ENCODE measurements around the gene SPG7.
"Not testable (repeated sequence)": the region's sequence is repeated elsewhere in the genome, so short reads cannot be mapped to it uniquely, and the experiment has no call there.

The SPG7 gene

GRCh38 chr16:89564476-89565255, 56.5 kb downstream of the SPG7 start:
- no peak for DNase-seq (ENCODE audit: low read depth)

- DNase-seq (ENCODE audit: low read depth), result no peak
Observed at GRCh38 chr16:89565256-89565505, 57.0 kb downstream of the SPG7 start.

- DNase-seq (ENCODE audit: low read depth), result no peak
Observed at GRCh38 chr16:89565506-89566372, 57.5 kb downstream of the SPG7 start.

GRCh38 chr16:89567656-89568594, 59.7 kb downstream of the SPG7 start:
- no peak for DNase-seq (ENCODE audit: low read depth)

- DNase-seq (ENCODE audit: low read depth), result no peak
Observed at GRCh38 chr16:89569506-89570341, 61.5 kb downstream of the SPG7 start.

GRCh38 chr16:89570342-89570923, 62.2 kb downstream of the SPG7 start:
- DNase-seq (ENCODE audit: low read depth), result no peak

- not testable (repeated sequence) for DNase-seq (ENCODE audit: low read depth)
Observed at GRCh38 chr16:89570983-89571598, 62.9 kb downstream of the SPG7 start.

- DNase-seq (ENCODE audit: low read depth), result no peak
Observed at GRCh38 chr16:89571636-89572035, 63.4 kb downstream of the SPG7 start.

GRCh38 chr16:89572073-89572484, 63.9 kb downstream of the SPG7 start:
- no peak for DNase-seq (ENCODE audit: low read depth)

- no peak for DNase-seq (ENCODE audit: low read depth)
Observed at GRCh38 chr16:89572485-89573205, 64.4 kb downstream of the SPG7 start.

GRCh38 chr16:89573826-89574680, 65.8 kb downstream of the SPG7 start:
- no peak for DNase-seq (ENCODE audit: low read depth)

- DNase-seq (ENCODE audit: low read depth), result peak; percentile 62
Observed at GRCh38 chr16:89574681-89575246, 66.6 kb downstream of the SPG7 start.

GRCh38 chr16:89575247-89576152, 67.3 kb downstream of the SPG7 start, which contains the start of gene CPNE7:
TSS of gene CPNE7 (plus strand) at chr16:89575758. CDS start at chr16:89575898, 140 bp downstream.
- DNase-seq (ENCODE audit: low read depth), result no peak

GRCh38 chr16:89576153-89577054, 68.2 kb downstream of the SPG7 start:
- no peak for DNase-seq (ENCODE audit: low read depth)

- DNase-seq (ENCODE audit: low read depth), result no peak
Observed at GRCh38 chr16:89577055-89577759, 69.0 kb downstream of the SPG7 start.

GRCh38 chr16:89579351-89579750, 71.1 kb downstream of the SPG7 start:
- no peak for DNase-seq (ENCODE audit: low read depth)
